GM12875 (cell line): ENCODE measurements around the gene LRRC47.

Experiments
- H3K4me3 ChIP-seq: one replicate; pipeline ENCODE4 v1.5.1; 2011; ENCODE audit warnings: low read depth, low read length, control low read depth
- CTCF ChIP-seq: IDR thresholded peaks from 2 replicates; pipeline ENCODE4 v1.5.1; 2011; ENCODE audit warnings: low read depth, mild to moderate bottlenecking, control low read depth, inconsistent platforms, low read length, moderate library complexity, borderline replicate concordance; ENCODE audit not compliant: insufficient read depth

Gene LRRC47

GRCh38 chr1:3768811-3769390, 27.4 kb downstream of the LRRC47 start:
- no peak overlapping the region for H3K4me3 ChIP-seq
- TF ChIP-seq CTCF = no peak

DNA sequence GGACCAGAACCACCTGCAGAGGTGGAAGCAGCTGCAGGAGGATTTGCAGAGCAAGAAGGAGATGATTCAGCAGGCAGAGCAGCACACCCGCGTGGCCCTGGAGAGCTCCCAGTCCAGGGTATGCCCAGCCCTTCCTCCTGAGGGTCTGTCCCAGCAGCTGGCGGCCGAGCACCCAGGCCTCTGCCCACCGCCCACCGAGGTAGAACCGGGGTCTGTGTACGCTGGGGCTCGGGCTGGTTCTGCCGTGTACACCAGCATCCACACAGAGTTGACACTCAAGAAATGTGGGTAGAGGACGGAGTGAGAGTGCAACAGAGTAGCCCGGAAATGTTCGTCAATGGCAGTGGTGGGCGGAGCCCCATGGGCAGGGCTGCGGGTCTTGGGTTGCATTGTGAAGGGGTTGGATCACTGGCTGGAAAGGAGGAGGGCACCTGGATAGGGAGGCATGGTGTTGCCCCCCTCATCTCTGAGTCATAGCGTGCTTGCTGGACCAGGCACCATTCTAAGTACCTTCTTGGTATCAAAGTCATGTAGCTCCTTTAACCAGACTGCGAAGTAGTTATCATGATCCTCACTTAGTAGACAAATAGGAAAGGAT, 28.9 kb downstream of the LRRC47 start:
- no peak overlapping the region for H3K4me3 ChIP-seq
- no peak for TF ChIP-seq CTCF

DNA sequence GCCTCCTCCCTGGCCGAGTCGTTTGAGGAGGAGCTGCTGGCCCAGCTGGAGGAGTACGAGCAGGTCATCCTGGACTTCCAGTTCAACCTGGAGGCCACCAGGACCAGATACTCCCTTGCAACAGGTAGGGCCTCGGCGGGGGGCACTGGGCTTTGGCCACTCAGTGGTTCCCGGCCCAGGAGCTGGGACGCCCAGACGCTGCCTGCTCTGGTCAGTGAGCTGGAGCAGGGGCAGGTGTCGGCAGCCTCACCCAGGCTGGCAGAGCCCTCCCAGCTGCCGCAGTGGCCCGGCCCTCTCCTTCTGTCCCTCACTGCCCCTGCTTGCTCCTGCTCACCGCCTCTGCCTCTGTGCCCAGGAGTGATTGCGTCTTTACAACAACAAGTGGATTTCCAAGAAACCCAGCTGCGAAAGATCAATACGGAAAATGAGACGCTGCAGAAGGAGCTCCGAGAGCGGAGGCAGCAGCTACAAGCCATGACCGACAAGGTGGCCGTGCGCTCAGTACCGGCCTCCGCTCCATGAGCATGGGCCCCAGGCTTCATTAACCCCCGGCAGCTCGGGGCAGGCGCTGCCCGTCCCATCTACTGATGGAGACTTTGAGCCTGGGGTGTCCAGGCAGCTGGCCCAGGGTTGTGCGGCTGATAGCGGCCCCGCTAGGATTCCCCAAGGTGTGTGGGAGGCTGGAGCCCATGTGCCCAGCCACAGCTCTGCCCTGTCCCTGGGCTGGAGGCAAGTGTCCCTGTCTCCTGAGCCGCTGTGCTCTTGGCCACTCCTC, 32.8 kb downstream of the LRRC47 start:
- no peak for TF ChIP-seq CTCF
- no peak overlapping the region for H3K4me3 ChIP-seq

- no peak for TF ChIP-seq CTCF
These were observed 33.4 kb downstream of the LRRC47 start for GRCh38 chr1:3762873-3763228.

GRCh38 chr1:3762151-3762872, 34.0 kb downstream of the LRRC47 start:
- H3K4me3 ChIP-seq = no peak overlapping the region
- TF ChIP-seq CTCF = no peak

More at GRCh38 chr1:3762873-3763228, 33.4 kb downstream of the LRRC47 start:
- no peak overlapping the region for H3K4me3 ChIP-seq

- TF ChIP-seq CTCF = no peak
These were observed 34.8 kb downstream of the LRRC47 start for GRCh38 chr1:3761296-3762010.

More at GRCh38 chr1:3761296-3762010, 34.8 kb downstream of the LRRC47 start:
- H3K4me3 ChIP-seq = no peak overlapping the region
